H9 (cell line): ENCODE results near the gene MRTFA. TPM values are rescaled to one million over a fixed set of nuclear protein-coding genes. Genes with fewer than 3 reads are reported as not detected.

Experiments used
- DNase-seq: peaks from one replicate; pipeline ENCODE4 v3.0.0-alpha.2; 2017
- H2AFZ ChIP-seq: one replicate; pipeline ENCODE4 v1.6.1; 2013; ENCODE audit warnings: mild to moderate bottlenecking, low read length, control low read depth, moderate library complexity
- H2AK5ac ChIP-seq: 2 replicates; pipeline ENCODE4 v1.6.1; 2013; ENCODE audit warnings: low read length, control low read depth, mixed read lengths; ENCODE audit not compliant: insufficient read length
- H2BK120ac ChIP-seq: one replicate; pipeline ENCODE4 v1.6.1; 2013; ENCODE audit warnings: low read depth, mild to moderate bottlenecking, low read length, control low read depth, inconsistent platforms; ENCODE audit not compliant: poor library complexity, severe bottlenecking
- H2BK12ac ChIP-seq: 2 replicates; pipeline ENCODE4 v1.6.1; 2013; ENCODE audit warnings: low read length, control low read depth, mixed read lengths, low read depth; ENCODE audit not compliant: insufficient read length
- H2BK15ac ChIP-seq: 2 replicates; pipeline ENCODE4 v1.6.1; 2013; ENCODE audit warnings: low read depth, low read length, control low read depth
- H2BK20ac ChIP-seq: one replicate; pipeline ENCODE4 v1.6.1; 2013; ENCODE audit warnings: low read depth, mild to moderate bottlenecking, low read length, control low read depth, inconsistent platforms; ENCODE audit not compliant: poor library complexity, severe bottlenecking
- H2BK5ac ChIP-seq: 2 replicates; pipeline ENCODE4 v1.6.1; 2013; ENCODE audit warnings: low read length, control low read depth, mixed read lengths; ENCODE audit not compliant: insufficient read length
- H3K14ac ChIP-seq: 2 replicates; pipeline ENCODE4 v1.6.1; 2013; ENCODE audit warnings: low read length, control low read depth; ENCODE audit not compliant: insufficient read depth
- H3K18ac ChIP-seq: 2 replicates; pipeline ENCODE4 v1.6.1; 2013; ENCODE audit warnings: low read depth, mild to moderate bottlenecking, mixed read lengths, low read length, control low read depth; ENCODE audit not compliant: insufficient read length
- H3K23ac ChIP-seq: 2 replicates; pipeline ENCODE4 v1.6.1; 2013; ENCODE audit warnings: low read length, control low read depth, mixed read lengths, low read depth; ENCODE audit not compliant: insufficient read length
- H3K23me2 ChIP-seq: 2 replicates; pipeline ENCODE4 v1.6.1; 2013; ENCODE audit warnings: low read depth, mild to moderate bottlenecking, mixed read lengths, low read length, control low read depth; ENCODE audit not compliant: insufficient read length, poor library complexity, severe bottlenecking
- H3K27ac ChIP-seq: 2 replicates; pipeline ENCODE4 v1.5.1; 2013; ENCODE audit warnings: low read length, control low read depth, mixed read lengths, low read depth; ENCODE audit not compliant: insufficient read length
- H3K27me3 ChIP-seq: 2 replicates; pipeline ENCODE4 v1.6.1; 2013; ENCODE audit warnings: low read length, control low read depth, inconsistent platforms; ENCODE audit not compliant: insufficient read depth
- H3K4ac ChIP-seq: 2 replicates; pipeline ENCODE4 v1.6.1; 2013; ENCODE audit warnings: low read depth, mild to moderate bottlenecking, control low read depth, inconsistent platforms, low read length, moderate library complexity
- H3K4me1 ChIP-seq: 2 replicates; pipeline ENCODE4 v1.6.1; 2013; ENCODE audit warnings: low read length, control low read depth, inconsistent platforms; ENCODE audit not compliant: insufficient read depth
- H3K4me2 ChIP-seq: 2 replicates; pipeline ENCODE4 v1.6.1; 2013; ENCODE audit warnings: low read length, control low read depth, mixed read lengths; ENCODE audit not compliant: insufficient read length, insufficient read depth
- H3K56ac ChIP-seq: 2 replicates; pipeline ENCODE4 v1.6.1; 2013; ENCODE audit warnings: low read depth, mild to moderate bottlenecking, mixed read lengths, low read length, control low read depth; ENCODE audit not compliant: insufficient read length
- H3K79me1 ChIP-seq: 2 replicates; pipeline ENCODE4 v1.6.1; 2013; ENCODE audit warnings: low read depth, mild to moderate bottlenecking, moderate library complexity, low read length, control low read depth, inconsistent platforms; ENCODE audit not compliant: insufficient read depth, poor library complexity, severe bottlenecking
- H3K79me2 ChIP-seq: 2 replicates; pipeline ENCODE4 v1.6.1; 2013; ENCODE audit warnings: low read length, control low read depth, inconsistent platforms; ENCODE audit not compliant: insufficient read depth
- H3K9ac ChIP-seq: 2 replicates; pipeline ENCODE4 v1.6.1; 2013; ENCODE audit warnings: low read length, control low read depth, mixed read lengths; ENCODE audit not compliant: insufficient read length; ENCODE audit errors: extremely low read depth
- H3K9me3 ChIP-seq: one replicate; pipeline ENCODE4 v1.6.1; 2013; ENCODE audit warnings: low read depth, low read length, inconsistent platforms; ENCODE audit not compliant: control insufficient read depth
- H3T11ph ChIP-seq: one replicate; pipeline ENCODE4 v1.6.1; 2013; ENCODE audit warnings: mild to moderate bottlenecking, low read length, control low read depth, inconsistent platforms
- H4K20me1 ChIP-seq: one replicate; pipeline ENCODE4 v1.6.1; 2013; ENCODE audit not compliant: control insufficient read depth, insufficient read length, insufficient read depth
- H4K5ac ChIP-seq: 2 replicates; pipeline ENCODE4 v1.6.1; 2013; ENCODE audit warnings: low read depth, mild to moderate bottlenecking, mixed read lengths, low read length, control low read depth; ENCODE audit not compliant: insufficient read length
- H4K8ac ChIP-seq: replicated peaks from 2 replicates; pipeline ENCODE4 v1.6.1; 2013; ENCODE audit warnings: low read length, control low read depth, mixed read lengths, low read depth; ENCODE audit not compliant: insufficient read length
- H4K91ac ChIP-seq: 2 replicates; pipeline ENCODE4 v1.6.1; 2013; ENCODE audit warnings: low read depth, mild to moderate bottlenecking, moderate library complexity, mixed read lengths, low read length, control low read depth; ENCODE audit not compliant: insufficient read length
- H3K27ac Mint-ChIP-seq, 3 experiments: 2 replicates in 2 of 3; 3 replicates in 1 of 3; pipeline ENCODE4 v1.8.0; 2020 to 2021; ENCODE audit warnings: mixed read lengths in 3 of 3, mild to moderate bottlenecking in 1 of 3, moderate library complexity in 1 of 3
- H3K27me3 Mint-ChIP-seq: 2 replicates; pipeline ENCODE4 v1.8.0; 2021; ENCODE audit warnings: low read depth, mild to moderate bottlenecking, moderate library complexity, mixed read lengths
- H3K36me3 Mint-ChIP-seq, 3 experiments: 2 replicates in 2 of 3; 3 replicates in 1 of 3; pipeline ENCODE4 v1.8.0; 2020 to 2021; ENCODE audit warnings: low read depth in 3 of 3, mixed read lengths in 3 of 3; ENCODE audit not compliant: insufficient read depth in 1 of 3
- H3K4me1 Mint-ChIP-seq, 2 experiments: 2 replicates each; pipeline ENCODE4 v1.8.0; 2020; ENCODE audit warnings: mixed read lengths in 2 of 2
- H3K4me3 Mint-ChIP-seq, 2 experiments: 2 replicates in 1 of 2; 3 replicates in 1 of 2; pipeline ENCODE4 v1.8.0; 2020 to 2021; ENCODE audit warnings: mild to moderate bottlenecking in 2 of 2, mixed read lengths in 2 of 2, moderate library complexity in 1 of 2
- H3K9me3 Mint-ChIP-seq, 2 experiments: 2 replicates in 1 of 2; 3 replicates in 1 of 2; pipeline ENCODE4 v1.8.0; 2020; ENCODE audit warnings: mild to moderate bottlenecking in 2 of 2, mixed read lengths in 2 of 2, moderate library complexity in 1 of 2
- WGBS: extraction: QIAGEN DNeasy Blood & Tissue Kit; methylation state at CpG from one replicate; pipeline ENCODE4 v1.1.7; 2013; ENCODE audit warnings: missing lambda C conversion rate, low lambda C conversion rate, mixed read lengths; ENCODE audit not compliant: insufficient read length; ENCODE audit errors: extremely low coverage; 5-methylcytosine and 5-hydroxymethylcytosine counted together
- total RNA-seq: library from RNA; stranded (reverse); gene quantifications from 2 replicates; pipeline ENCODE4 v1.2.1, GENCODE V29; 2021
- TF ChIP-seq, protein P1 (sequence below): fragments of 200-600 bp; sonication (generic); conservative IDR thresholded peaks from 3 replicates; pipeline ENCODE4 v1.8.0; 2021; ENCODE audit warnings: antibody characterized with exemption, mild to moderate bottlenecking

The MRTFA gene
- total RNA-seq, 1 experiment from 2014 or later, result 38.1 TPM

DNA sequence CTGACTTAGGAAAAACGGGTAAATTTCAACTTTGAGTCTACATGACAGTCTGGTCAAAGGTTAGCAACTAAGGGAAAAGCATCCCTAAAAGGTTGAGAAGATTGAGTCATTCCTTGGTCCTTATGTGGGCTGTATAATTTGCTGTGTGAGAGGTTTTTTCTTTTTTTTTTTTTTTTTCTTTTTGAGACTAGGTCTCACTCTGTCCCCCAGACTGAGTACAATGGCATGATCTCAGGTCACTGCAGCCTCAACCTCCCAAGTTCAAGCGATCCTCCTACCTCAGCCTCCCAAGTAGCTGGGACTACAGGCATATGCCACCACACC lies 101.4 kb downstream of the MRTFA start:
- H3K18ac ChIP-seq, result no peak overlapping the region
- no peak overlapping the region for H3K14ac ChIP-seq
- no peak overlapping the region for H3K23ac ChIP-seq
- H3K23me2 ChIP-seq, result no peaks in the 10 kb centered on the region
- no peaks in the 10 kb centered on the region for H3K79me1 ChIP-seq
- H3T11ph ChIP-seq, result no peak overlapping the region
- peaks cover 8 to 13% (median 9%) of the 10 kb centered on the region in 3 experiments for H3K36me3 Mint-ChIP-seq
- H4K5ac ChIP-seq, result no peak overlapping the region
- H2BK20ac ChIP-seq, result no peak overlapping the region
- H3K4me2 ChIP-seq, result no peak overlapping the region
- peaks cover 3% of the 10 kb centered on the region; the same call in 1 of the 2 replicates for H3K4me1 ChIP-seq
- H2AFZ ChIP-seq, result no peak overlapping the region
- peak overlapping the region; percentile 69 for H3K27ac ChIP-seq
- H3K9ac ChIP-seq, result no peak overlapping the region
- H3K27me3 ChIP-seq, result no peaks in the 10 kb centered on the region
- no peak overlapping the region for H2BK120ac ChIP-seq
- H3K27me3 Mint-ChIP-seq, result no peaks in the 10 kb centered on the region
- H3K56ac ChIP-seq, result no peak overlapping the region
- no peaks in the 10 kb centered on the region for H4K20me1 ChIP-seq
- peak overlapping the region; percentile 89 to 97 (median 95) for H3K27ac Mint-ChIP-seq
- H3K79me2 ChIP-seq, result no peaks in the 10 kb centered on the region
- peaks cover 16% of the 10 kb centered on the region in 2 experiments for H3K9me3 Mint-ChIP-seq
- TF ChIP-seq, protein P1, sequence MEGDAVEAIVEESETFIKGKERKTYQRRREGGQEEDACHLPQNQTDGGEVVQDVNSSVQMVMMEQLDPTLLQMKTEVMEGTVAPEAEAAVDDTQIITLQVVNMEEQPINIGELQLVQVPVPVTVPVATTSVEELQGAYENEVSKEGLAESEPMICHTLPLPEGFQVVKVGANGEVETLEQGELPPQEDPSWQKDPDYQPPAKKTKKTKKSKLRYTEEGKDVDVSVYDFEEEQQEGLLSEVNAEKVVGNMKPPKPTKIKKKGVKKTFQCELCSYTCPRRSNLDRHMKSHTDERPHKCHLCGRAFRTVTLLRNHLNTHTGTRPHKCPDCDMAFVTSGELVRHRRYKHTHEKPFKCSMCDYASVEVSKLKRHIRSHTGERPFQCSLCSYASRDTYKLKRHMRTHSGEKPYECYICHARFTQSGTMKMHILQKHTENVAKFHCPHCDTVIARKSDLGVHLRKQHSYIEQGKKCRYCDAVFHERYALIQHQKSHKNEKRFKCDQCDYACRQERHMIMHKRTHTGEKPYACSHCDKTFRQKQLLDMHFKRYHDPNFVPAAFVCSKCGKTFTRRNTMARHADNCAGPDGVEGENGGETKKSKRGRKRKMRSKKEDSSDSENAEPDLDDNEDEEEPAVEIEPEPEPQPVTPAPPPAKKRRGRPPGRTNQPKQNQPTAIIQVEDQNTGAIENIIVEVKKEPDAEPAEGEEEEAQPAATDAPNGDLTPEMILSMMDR, result no peak
- H3K4me1 Mint-ChIP-seq, result peaks cover 25 to 38% of the 10 kb centered on the region in 2 experiments
- H2AK5ac ChIP-seq, result no peak overlapping the region
- no peak overlapping the region for H2BK15ac ChIP-seq
- no peak overlapping the region for H2BK5ac ChIP-seq
- no peak overlapping the region for H4K8ac ChIP-seq
- no peak overlapping the region for H4K91ac ChIP-seq
- no peak overlapping the region for H3K4ac ChIP-seq
- no peak for DNase-seq
- no peaks in the 10 kb centered on the region for H3K9me3 ChIP-seq
- peak overlapping the region in 1 of 2 experiments; percentile 66; a peak in 2 of 5 replicates for H3K4me3 Mint-ChIP-seq
- no peak overlapping the region for H2BK12ac ChIP-seq
- WGBS, result no CpG with 5 or more reads among the region's 2 CpGs
